H9 (cell line): Measurements from ENCODE around the gene NDST1. TPM values are rescaled to one million over a fixed set of nuclear protein-coding genes. Genes with fewer than 3 reads are reported as not detected.

Experiments
- DNase-seq: peaks from one replicate; pipeline ENCODE4 v3.0.0-alpha.2; 2017
- H2AFZ ChIP-seq: one replicate; pipeline ENCODE4 v1.6.1; 2013; ENCODE audit warnings: mild to moderate bottlenecking, low read length, control low read depth, moderate library complexity
- H2AK5ac ChIP-seq: 2 replicates; pipeline ENCODE4 v1.6.1; 2013; ENCODE audit warnings: low read length, control low read depth, mixed read lengths; ENCODE audit not compliant: insufficient read length
- H2BK120ac ChIP-seq: one replicate; pipeline ENCODE4 v1.6.1; 2013; ENCODE audit warnings: low read depth, mild to moderate bottlenecking, low read length, control low read depth, inconsistent platforms; ENCODE audit not compliant: poor library complexity, severe bottlenecking
- H2BK12ac ChIP-seq: 2 replicates; pipeline ENCODE4 v1.6.1; 2013; ENCODE audit warnings: low read length, control low read depth, mixed read lengths, low read depth; ENCODE audit not compliant: insufficient read length
- H2BK15ac ChIP-seq: 2 replicates; pipeline ENCODE4 v1.6.1; 2013; ENCODE audit warnings: low read depth, low read length, control low read depth
- H2BK20ac ChIP-seq: one replicate; pipeline ENCODE4 v1.6.1; 2013; ENCODE audit warnings: low read depth, mild to moderate bottlenecking, low read length, control low read depth, inconsistent platforms; ENCODE audit not compliant: poor library complexity, severe bottlenecking
- H2BK5ac ChIP-seq: 2 replicates; pipeline ENCODE4 v1.6.1; 2013; ENCODE audit warnings: low read length, control low read depth, mixed read lengths; ENCODE audit not compliant: insufficient read length
- H3K14ac ChIP-seq: 2 replicates; pipeline ENCODE4 v1.6.1; 2013; ENCODE audit warnings: low read length, control low read depth; ENCODE audit not compliant: insufficient read depth
- H3K18ac ChIP-seq: 2 replicates; pipeline ENCODE4 v1.6.1; 2013; ENCODE audit warnings: low read depth, mild to moderate bottlenecking, mixed read lengths, low read length, control low read depth; ENCODE audit not compliant: insufficient read length
- H3K23ac ChIP-seq: 2 replicates; pipeline ENCODE4 v1.6.1; 2013; ENCODE audit warnings: low read length, control low read depth, mixed read lengths, low read depth; ENCODE audit not compliant: insufficient read length
- H3K23me2 ChIP-seq: 2 replicates; pipeline ENCODE4 v1.6.1; 2013; ENCODE audit warnings: low read depth, mild to moderate bottlenecking, mixed read lengths, low read length, control low read depth; ENCODE audit not compliant: insufficient read length, poor library complexity, severe bottlenecking
- H3K27ac ChIP-seq: 2 replicates; pipeline ENCODE4 v1.5.1; 2013; ENCODE audit warnings: low read length, control low read depth, mixed read lengths, low read depth; ENCODE audit not compliant: insufficient read length
- H3K27me3 ChIP-seq: 2 replicates; pipeline ENCODE4 v1.6.1; 2013; ENCODE audit warnings: low read length, control low read depth, inconsistent platforms; ENCODE audit not compliant: insufficient read depth
- H3K4ac ChIP-seq: 2 replicates; pipeline ENCODE4 v1.6.1; 2013; ENCODE audit warnings: low read depth, mild to moderate bottlenecking, control low read depth, inconsistent platforms, low read length, moderate library complexity
- H3K4me1 ChIP-seq: 2 replicates; pipeline ENCODE4 v1.6.1; 2013; ENCODE audit warnings: low read length, control low read depth, inconsistent platforms; ENCODE audit not compliant: insufficient read depth
- H3K4me2 ChIP-seq: 2 replicates; pipeline ENCODE4 v1.6.1; 2013; ENCODE audit warnings: low read length, control low read depth, mixed read lengths; ENCODE audit not compliant: insufficient read length, insufficient read depth
- H3K56ac ChIP-seq: 2 replicates; pipeline ENCODE4 v1.6.1; 2013; ENCODE audit warnings: low read depth, mild to moderate bottlenecking, mixed read lengths, low read length, control low read depth; ENCODE audit not compliant: insufficient read length
- H3K79me1 ChIP-seq: 2 replicates; pipeline ENCODE4 v1.6.1; 2013; ENCODE audit warnings: low read depth, mild to moderate bottlenecking, moderate library complexity, low read length, control low read depth, inconsistent platforms; ENCODE audit not compliant: insufficient read depth, poor library complexity, severe bottlenecking
- H3K79me2 ChIP-seq: 2 replicates; pipeline ENCODE4 v1.6.1; 2013; ENCODE audit warnings: low read length, control low read depth, inconsistent platforms; ENCODE audit not compliant: insufficient read depth
- H3K9ac ChIP-seq: 2 replicates; pipeline ENCODE4 v1.6.1; 2013; ENCODE audit warnings: low read length, control low read depth, mixed read lengths; ENCODE audit not compliant: insufficient read length; ENCODE audit errors: extremely low read depth
- H3K9me3 ChIP-seq: one replicate; pipeline ENCODE4 v1.6.1; 2013; ENCODE audit warnings: low read depth, low read length, inconsistent platforms; ENCODE audit not compliant: control insufficient read depth
- H3T11ph ChIP-seq: one replicate; pipeline ENCODE4 v1.6.1; 2013; ENCODE audit warnings: mild to moderate bottlenecking, low read length, control low read depth, inconsistent platforms
- H4K20me1 ChIP-seq: one replicate; pipeline ENCODE4 v1.6.1; 2013; ENCODE audit not compliant: control insufficient read depth, insufficient read length, insufficient read depth
- H4K5ac ChIP-seq: 2 replicates; pipeline ENCODE4 v1.6.1; 2013; ENCODE audit warnings: low read depth, mild to moderate bottlenecking, mixed read lengths, low read length, control low read depth; ENCODE audit not compliant: insufficient read length
- H4K8ac ChIP-seq: replicated peaks from 2 replicates; pipeline ENCODE4 v1.6.1; 2013; ENCODE audit warnings: low read length, control low read depth, mixed read lengths, low read depth; ENCODE audit not compliant: insufficient read length
- H4K91ac ChIP-seq: 2 replicates; pipeline ENCODE4 v1.6.1; 2013; ENCODE audit warnings: low read depth, mild to moderate bottlenecking, moderate library complexity, mixed read lengths, low read length, control low read depth; ENCODE audit not compliant: insufficient read length
- H3K27ac Mint-ChIP-seq, 3 experiments: 2 replicates in 2 of 3; 3 replicates in 1 of 3; pipeline ENCODE4 v1.8.0; 2020 to 2021; ENCODE audit warnings: mixed read lengths in 3 of 3, mild to moderate bottlenecking in 1 of 3, moderate library complexity in 1 of 3
- H3K27me3 Mint-ChIP-seq: 2 replicates; pipeline ENCODE4 v1.8.0; 2021; ENCODE audit warnings: low read depth, mild to moderate bottlenecking, moderate library complexity, mixed read lengths
- H3K36me3 Mint-ChIP-seq, 3 experiments: 2 replicates in 2 of 3; 3 replicates in 1 of 3; pipeline ENCODE4 v1.8.0; 2020 to 2021; ENCODE audit warnings: low read depth in 3 of 3, mixed read lengths in 3 of 3; ENCODE audit not compliant: insufficient read depth in 1 of 3
- H3K4me1 Mint-ChIP-seq, 2 experiments: 2 replicates each; pipeline ENCODE4 v1.8.0; 2020; ENCODE audit warnings: mixed read lengths in 2 of 2
- H3K4me3 Mint-ChIP-seq, 2 experiments: 2 replicates in 1 of 2; 3 replicates in 1 of 2; pipeline ENCODE4 v1.8.0; 2020 to 2021; ENCODE audit warnings: mild to moderate bottlenecking in 2 of 2, mixed read lengths in 2 of 2, moderate library complexity in 1 of 2
- H3K9me3 Mint-ChIP-seq, 2 experiments: 2 replicates in 1 of 2; 3 replicates in 1 of 2; pipeline ENCODE4 v1.8.0; 2020; ENCODE audit warnings: mild to moderate bottlenecking in 2 of 2, mixed read lengths in 2 of 2, moderate library complexity in 1 of 2
- WGBS: extraction: QIAGEN DNeasy Blood & Tissue Kit; methylation state at CpG from one replicate; pipeline ENCODE4 v1.1.7; 2013; ENCODE audit warnings: missing lambda C conversion rate, low lambda C conversion rate, mixed read lengths; ENCODE audit not compliant: insufficient read length; ENCODE audit errors: extremely low coverage; 5-methylcytosine and 5-hydroxymethylcytosine counted together
- total RNA-seq: library from RNA; stranded (reverse); gene quantifications from 2 replicates; pipeline ENCODE4 v1.2.1, GENCODE V29; 2021
- TF ChIP-seq, protein P1 (sequence below): fragments of 200-600 bp; sonication (generic); conservative IDR thresholded peaks from 3 replicates; pipeline ENCODE4 v1.8.0; 2021; ENCODE audit warnings: antibody characterized with exemption, mild to moderate bottlenecking

The NDST1 gene
- total RNA-seq, 1 experiment from 2014 or later, result 65.5 TPM

DNA sequence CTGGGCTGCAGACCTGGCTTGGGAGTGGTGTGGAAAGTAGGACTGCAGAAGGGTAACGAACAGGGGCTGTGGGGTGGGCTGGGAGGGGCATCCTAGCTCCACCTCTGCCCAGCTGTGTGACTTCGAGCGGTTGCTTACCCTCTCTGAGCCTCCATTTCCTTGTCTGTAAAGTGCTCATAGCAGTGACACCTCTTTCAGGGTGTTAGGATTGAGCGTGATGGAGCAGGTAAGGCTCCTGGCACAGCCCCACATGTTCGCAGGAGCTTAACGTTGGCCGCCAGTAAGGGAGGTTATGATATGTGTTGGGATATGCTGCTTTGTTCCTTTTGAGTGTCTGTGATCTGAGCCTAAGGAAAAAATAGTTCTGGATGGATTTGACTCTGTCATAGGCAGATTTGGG lies 2.1 kb downstream of the NDST1 start:
- H4K8ac ChIP-seq, result no peak overlapping the region
- peaks cover 60 to 72% of the 10 kb centered on the region in 2 experiments for H3K4me1 Mint-ChIP-seq
- no peak overlapping the region for H3K4me3 Mint-ChIP-seq
- no peaks in the 10 kb centered on the region for H3K23me2 ChIP-seq
- no peak overlapping the region for H2AFZ ChIP-seq
- H3K79me1 ChIP-seq, result peaks cover 2% of the 10 kb centered on the region
- H2BK20ac ChIP-seq, result no peak overlapping the region
- no peaks in the 10 kb centered on the region for H3K9me3 Mint-ChIP-seq
- H3K27ac ChIP-seq, result no peak overlapping the region
- H3K4me2 ChIP-seq, result no peak overlapping the region
- TF ChIP-seq, protein P1, sequence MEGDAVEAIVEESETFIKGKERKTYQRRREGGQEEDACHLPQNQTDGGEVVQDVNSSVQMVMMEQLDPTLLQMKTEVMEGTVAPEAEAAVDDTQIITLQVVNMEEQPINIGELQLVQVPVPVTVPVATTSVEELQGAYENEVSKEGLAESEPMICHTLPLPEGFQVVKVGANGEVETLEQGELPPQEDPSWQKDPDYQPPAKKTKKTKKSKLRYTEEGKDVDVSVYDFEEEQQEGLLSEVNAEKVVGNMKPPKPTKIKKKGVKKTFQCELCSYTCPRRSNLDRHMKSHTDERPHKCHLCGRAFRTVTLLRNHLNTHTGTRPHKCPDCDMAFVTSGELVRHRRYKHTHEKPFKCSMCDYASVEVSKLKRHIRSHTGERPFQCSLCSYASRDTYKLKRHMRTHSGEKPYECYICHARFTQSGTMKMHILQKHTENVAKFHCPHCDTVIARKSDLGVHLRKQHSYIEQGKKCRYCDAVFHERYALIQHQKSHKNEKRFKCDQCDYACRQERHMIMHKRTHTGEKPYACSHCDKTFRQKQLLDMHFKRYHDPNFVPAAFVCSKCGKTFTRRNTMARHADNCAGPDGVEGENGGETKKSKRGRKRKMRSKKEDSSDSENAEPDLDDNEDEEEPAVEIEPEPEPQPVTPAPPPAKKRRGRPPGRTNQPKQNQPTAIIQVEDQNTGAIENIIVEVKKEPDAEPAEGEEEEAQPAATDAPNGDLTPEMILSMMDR, result no peak
- H3K27me3 Mint-ChIP-seq, result no peaks in the 10 kb centered on the region
- no peaks in the 10 kb centered on the region for H3K27me3 ChIP-seq
- H2AK5ac ChIP-seq, result no peak overlapping the region
- H4K5ac ChIP-seq, result no peak overlapping the region
- H3K14ac ChIP-seq, result no peak overlapping the region
- no peak overlapping the region for H2BK15ac ChIP-seq
- no peaks in the 10 kb centered on the region for H4K20me1 ChIP-seq
- DNase-seq, result no peak
- no peak overlapping the region for H3K9ac ChIP-seq
- no peak overlapping the region for H3K56ac ChIP-seq
- H3K18ac ChIP-seq, result no peak overlapping the region
- H3K9me3 ChIP-seq, result no peaks in the 10 kb centered on the region
- H2BK5ac ChIP-seq, result no peak overlapping the region
- peaks cover 3% of the 10 kb centered on the region; the same call in 1 of the 2 replicates for H3K4me1 ChIP-seq
- H3T11ph ChIP-seq, result no peak overlapping the region
- H3K36me3 Mint-ChIP-seq, result no peaks in the 10 kb centered on the region; a peak in 1 of 7 replicates
- H3K4ac ChIP-seq, result no peak overlapping the region
- peak overlapping the region in 2 of 3 experiments; percentile 31 to 90; a peak in 3 of 7 replicates for H3K27ac Mint-ChIP-seq
- peaks cover 8% of the 10 kb centered on the region; the same call in 1 of the 2 replicates for H3K79me2 ChIP-seq
- no peak overlapping the region for H4K91ac ChIP-seq
- H2BK12ac ChIP-seq, result no peak overlapping the region
- no peak overlapping the region for H2BK120ac ChIP-seq
- WGBS, result no CpG with 5 or more reads among the region's 7 CpGs
- H3K23ac ChIP-seq, result no peak overlapping the region
